Activated T-cell treated with anti-CD3 and anti-CD28 coated beads, Interleukin-2, amount 50 U/mL, for 24 hours (primary cell): Measurements from ENCODE around the gene RASA3.
"Not testable (repeated sequence)": the region's sequence is repeated elsewhere in the genome, so short reads cannot be mapped to it uniquely, and the experiment has no call there.

Source experiments
- DNase-seq: peaks from one replicate; pipeline ENCODE4 v3.0.0-alpha.2; 2020
- H3K27ac Mint-ChIP-seq: 2 replicates; pipeline ENCODE4 v1.8.0; 2020; ENCODE audit warnings: mild to moderate bottlenecking, mixed read lengths
- H3K27me3 Mint-ChIP-seq: 2 replicates; pipeline ENCODE4 v1.8.0; 2020; ENCODE audit warnings: mixed read lengths
- H3K36me3 Mint-ChIP-seq: 2 replicates; pipeline ENCODE4 v1.8.0; 2020; ENCODE audit warnings: low read depth, mixed read lengths
- H3K4me1 Mint-ChIP-seq: 2 replicates; pipeline ENCODE4 v1.8.0; 2020; ENCODE audit warnings: low read depth, mixed read lengths
- H3K4me3 Mint-ChIP-seq: 2 replicates; pipeline ENCODE4 v1.8.0; 2020; ENCODE audit warnings: mild to moderate bottlenecking, moderate library complexity, mixed read lengths
- H3K9me3 Mint-ChIP-seq: 2 replicates; pipeline ENCODE4 v1.8.0; 2020; ENCODE audit warnings: mixed read lengths

RASA3 gene, protein sequence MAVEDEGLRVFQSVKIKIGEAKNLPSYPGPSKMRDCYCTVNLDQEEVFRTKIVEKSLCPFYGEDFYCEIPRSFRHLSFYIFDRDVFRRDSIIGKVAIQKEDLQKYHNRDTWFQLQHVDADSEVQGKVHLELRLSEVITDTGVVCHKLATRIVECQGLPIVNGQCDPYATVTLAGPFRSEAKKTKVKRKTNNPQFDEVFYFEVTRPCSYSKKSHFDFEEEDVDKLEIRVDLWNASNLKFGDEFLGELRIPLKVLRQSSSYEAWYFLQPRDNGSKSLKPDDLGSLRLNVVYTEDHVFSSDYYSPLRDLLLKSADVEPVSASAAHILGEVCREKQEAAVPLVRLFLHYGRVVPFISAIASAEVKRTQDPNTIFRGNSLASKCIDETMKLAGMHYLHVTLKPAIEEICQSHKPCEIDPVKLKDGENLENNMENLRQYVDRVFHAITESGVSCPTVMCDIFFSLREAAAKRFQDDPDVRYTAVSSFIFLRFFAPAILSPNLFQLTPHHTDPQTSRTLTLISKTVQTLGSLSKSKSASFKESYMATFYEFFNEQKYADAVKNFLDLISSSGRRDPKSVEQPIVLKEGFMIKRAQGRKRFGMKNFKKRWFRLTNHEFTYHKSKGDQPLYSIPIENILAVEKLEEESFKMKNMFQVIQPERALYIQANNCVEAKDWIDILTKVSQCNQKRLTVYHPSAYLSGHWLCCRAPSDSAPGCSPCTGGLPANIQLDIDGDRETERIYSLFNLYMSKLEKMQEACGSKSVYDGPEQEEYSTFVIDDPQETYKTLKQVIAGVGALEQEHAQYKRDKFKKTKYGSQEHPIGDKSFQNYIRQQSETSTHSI

DNA sequence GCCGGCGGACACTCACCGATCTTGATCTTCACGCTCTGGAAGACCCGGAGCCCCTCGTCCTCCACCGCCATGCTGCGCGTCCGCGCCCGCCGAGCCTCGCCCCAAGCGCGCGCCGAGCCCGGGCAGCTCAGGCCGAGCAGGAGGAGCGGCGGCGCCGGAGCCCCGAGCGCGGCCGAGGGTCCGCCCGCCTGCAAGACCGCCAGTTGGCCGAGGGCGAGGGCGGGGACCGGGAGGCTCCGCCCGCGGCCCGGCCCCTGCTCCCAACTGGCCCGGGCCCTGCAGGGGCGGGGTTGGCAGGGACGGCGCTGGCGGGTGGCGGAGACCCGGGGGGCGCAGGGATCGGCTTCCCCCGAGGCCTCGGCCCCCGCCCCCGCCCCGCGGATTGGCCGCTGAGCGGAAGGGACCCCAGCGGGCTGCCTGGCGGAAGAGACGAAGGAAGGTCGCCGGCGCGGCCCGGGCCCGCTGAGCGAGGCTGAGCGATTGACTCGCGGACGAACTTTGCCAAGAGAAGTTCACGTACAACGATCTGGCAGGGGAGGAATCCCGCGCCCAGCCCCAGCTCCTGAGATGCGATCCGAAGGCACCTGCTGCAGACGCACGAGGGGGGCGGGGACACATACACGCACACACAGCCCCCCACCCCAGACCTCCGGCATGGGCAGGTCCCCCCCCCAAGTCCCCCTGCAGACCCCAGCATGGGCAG is at the start of gene RASA3:
Gene RASA3, minus strand, starts transcription at position 205 of the 703 bp plus-strand sequence. Its CDS starts 134 bp downstream, at position 71.
- peak; percentile 81 for DNase-seq
- peaks cover 13% of the 10 kb centered on the region for H3K36me3 Mint-ChIP-seq
- peaks cover 56% of the 10 kb centered on the region for H3K4me1 Mint-ChIP-seq
- no peaks in the 10 kb centered on the region for H3K27me3 Mint-ChIP-seq
- H3K4me3 Mint-ChIP-seq: peak within 1 kb of the TSS; percentile 98
- H3K27ac Mint-ChIP-seq: peak within 1 kb of the TSS; percentile 93
- no peaks in the 10 kb centered on the region for H3K9me3 Mint-ChIP-seq

- Mint-ChIP-seq H3K4me1 (peaks cover 45% of the 10 kb centered on the region), H3K27ac (no peak within 1 kb of the TSS), H3K27me3 (no peaks in the 10 kb centered on the region), H3K36me3 (peaks cover 1% of the 10 kb centered on the region), H3K4me3 (no peak within 1 kb of the TSS), H3K9me3 (peaks cover 3% of the 10 kb centered on the region)
- DNase-seq: no peak
Measured at GRCh38 chr13:114179087-114179658, 46.8 kb upstream of the RASA3 start, which contains the start of gene CFAP97D2. Gene CFAP97D2 (plus strand): TSS chr13:114179257. CDS start chr13:114179331, 74 bp downstream.

- Mint-ChIP-seq H3K9me3 (peaks cover 9% of the 10 kb centered on the region), H3K4me3 (no peak overlapping the region), H3K27me3 (no peaks in the 10 kb centered on the region), H3K36me3 (peaks cover 9% of the 10 kb centered on the region), H3K4me1 (peaks cover 49% of the 10 kb centered on the region), H3K27ac (no peak overlapping the region)
- no peak for DNase-seq
Measured at GRCh38 chr13:114177245-114178010, 45.0 kb upstream of the RASA3 start.

GRCh38 chr13:114176359-114176902 is 44.0 kb upstream of the RASA3 start:
- not testable (repeated sequence) for H3K36me3 Mint-ChIP-seq, DNase-seq, H3K27me3 Mint-ChIP-seq, H3K27ac Mint-ChIP-seq, H3K4me3 Mint-ChIP-seq
- peaks cover 14% of the 10 kb centered on the region for H3K9me3 Mint-ChIP-seq
- H3K4me1 Mint-ChIP-seq: peaks cover 49% of the 10 kb centered on the region

GRCh38 chr13:114174529-114174961 is 42.1 kb upstream of the RASA3 start:
- no peak for DNase-seq
- H3K4me3 Mint-ChIP-seq: no peak overlapping the region
- H3K4me1 Mint-ChIP-seq: peaks cover 39% of the 10 kb centered on the region
- peaks cover 7% of the 10 kb centered on the region for H3K36me3 Mint-ChIP-seq
- peaks cover 14% of the 10 kb centered on the region for H3K9me3 Mint-ChIP-seq
- H3K27ac Mint-ChIP-seq: no peak overlapping the region
- no peaks in the 10 kb centered on the region for H3K27me3 Mint-ChIP-seq

DNA sequence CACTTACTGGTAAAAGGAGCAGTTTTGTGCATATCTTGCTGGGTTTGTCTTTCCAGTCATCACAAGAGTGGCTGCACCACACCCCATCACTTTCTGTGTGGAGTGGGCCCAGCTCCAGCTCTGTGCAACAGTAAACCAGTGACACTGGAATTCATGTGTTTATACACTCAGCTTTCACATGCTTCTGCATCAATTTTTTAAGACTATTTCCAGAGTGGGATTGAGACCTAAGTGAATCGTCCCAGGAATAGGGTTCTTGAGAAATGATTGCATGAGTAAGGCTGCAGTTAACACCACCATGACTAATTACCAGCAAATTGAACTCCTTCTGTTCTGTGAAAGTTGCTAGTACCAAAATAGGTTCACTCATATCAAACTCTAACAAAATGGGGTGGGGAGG is 41.3 kb upstream of the RASA3 start:
- H3K36me3 Mint-ChIP-seq: peaks cover 7% of the 10 kb centered on the region
- H3K9me3 Mint-ChIP-seq: peaks cover 14% of the 10 kb centered on the region
- H3K27ac Mint-ChIP-seq: no peak overlapping the region
- H3K4me1 Mint-ChIP-seq: peaks cover 35% of the 10 kb centered on the region
- H3K27me3 Mint-ChIP-seq: no peaks in the 10 kb centered on the region
- DNase-seq: no peak
- no peak overlapping the region for H3K4me3 Mint-ChIP-seq

DNA sequence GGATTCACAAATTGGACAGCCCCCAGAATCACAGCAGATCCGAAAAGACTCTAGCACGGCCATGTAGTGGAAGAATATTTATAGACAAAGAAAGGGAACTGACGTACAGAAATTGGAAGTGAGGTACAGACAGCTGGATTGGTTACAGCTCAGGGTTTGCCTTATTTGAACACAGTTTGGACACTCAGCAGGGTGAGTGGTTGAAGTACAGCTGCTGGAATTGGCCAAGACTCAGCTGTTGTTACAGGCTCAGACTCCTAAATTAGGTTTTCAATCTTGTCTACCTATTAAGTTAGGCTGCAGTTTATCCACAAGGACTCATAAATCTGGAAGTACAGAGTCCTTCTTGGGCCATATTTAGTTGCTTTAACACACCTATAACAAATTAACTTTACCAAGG is 40.8 kb upstream of the RASA3 start:
- H3K4me1 Mint-ChIP-seq: peaks cover 32% of the 10 kb centered on the region
- peaks cover 16% of the 10 kb centered on the region for H3K9me3 Mint-ChIP-seq
- DNase-seq: no peak
- H3K27ac Mint-ChIP-seq: no peak overlapping the region
- no peak overlapping the region for H3K4me3 Mint-ChIP-seq
- no peaks in the 10 kb centered on the region for H3K27me3 Mint-ChIP-seq
- peaks cover 7% of the 10 kb centered on the region for H3K36me3 Mint-ChIP-seq

GRCh38 chr13:114167885-114168284 is 35.5 kb upstream of the RASA3 start:
- peaks cover 1% of the 10 kb centered on the region for H3K36me3 Mint-ChIP-seq

GRCh38 chr13:114167426-114167825 is 35.0 kb upstream of the RASA3 start:
- H3K36me3 Mint-ChIP-seq: no peaks in the 10 kb centered on the region
- peaks cover 8% of the 10 kb centered on the region for H3K9me3 Mint-ChIP-seq
- H3K27me3 Mint-ChIP-seq: no peaks in the 10 kb centered on the region
- H3K27ac Mint-ChIP-seq: peak overlapping the region; percentile 4
- peaks cover 48% of the 10 kb centered on the region for H3K4me1 Mint-ChIP-seq
- DNase-seq: no peak
- no peak overlapping the region for H3K4me3 Mint-ChIP-seq

More at GRCh38 chr13:114167885-114168284, 35.5 kb upstream of the RASA3 start:
- no peaks in the 10 kb centered on the region for H3K27me3 Mint-ChIP-seq
- H3K27ac Mint-ChIP-seq: no peak overlapping the region
- DNase-seq: no peak
- H3K9me3 Mint-ChIP-seq: peaks cover 10% of the 10 kb centered on the region
- H3K4me1 Mint-ChIP-seq: peaks cover 44% of the 10 kb centered on the region
- H3K4me3 Mint-ChIP-seq: no peak overlapping the region

- no peak overlapping the region for H3K4me3 Mint-ChIP-seq
- peaks cover 56% of the 10 kb centered on the region for H3K4me1 Mint-ChIP-seq
- H3K9me3 Mint-ChIP-seq: peaks cover 3% of the 10 kb centered on the region
- no peak for DNase-seq
- no peaks in the 10 kb centered on the region for H3K36me3 Mint-ChIP-seq
- peak overlapping the region; percentile 22 for H3K27ac Mint-ChIP-seq
- H3K27me3 Mint-ChIP-seq: no peaks in the 10 kb centered on the region
Measured at GRCh38 chr13:114166381-114167131, 34.1 kb upstream of the RASA3 start.

- DNase-seq: no peak
- no peaks in the 10 kb centered on the region for H3K27me3 Mint-ChIP-seq
- H3K27ac Mint-ChIP-seq: no peak overlapping the region
- no peak overlapping the region for H3K4me3 Mint-ChIP-seq
- H3K4me1 Mint-ChIP-seq: peaks cover 73% of the 10 kb centered on the region
- H3K36me3 Mint-ChIP-seq: no peaks in the 10 kb centered on the region
- H3K9me3 Mint-ChIP-seq: peaks cover 3% of the 10 kb centered on the region
Measured at GRCh38 chr13:114164681-114165429, 32.4 kb upstream of the RASA3 start.

- H3K27me3 Mint-ChIP-seq: no peaks in the 10 kb centered on the region
- DNase-seq: no peak
- H3K9me3 Mint-ChIP-seq: peaks cover 3% of the 10 kb centered on the region
- peaks cover 81% of the 10 kb centered on the region for H3K4me1 Mint-ChIP-seq
- H3K36me3 Mint-ChIP-seq: no peaks in the 10 kb centered on the region
- H3K27ac Mint-ChIP-seq: no peak overlapping the region
- H3K4me3 Mint-ChIP-seq: no peak overlapping the region
Measured at GRCh38 chr13:114164053-114164452, 31.6 kb upstream of the RASA3 start.
